Aorta (tissue), 5 donors: Measurements from ENCODE around the gene TSACC. TPM values are rescaled to one million over a fixed set of nuclear protein-coding genes. Genes with fewer than 3 reads are reported as not detected.
"Not testable (repeated sequence)": the region's sequence is repeated elsewhere in the genome, so short reads cannot be mapped to it uniquely, and the experiment has no call there.

Experiments
- ATAC-seq: fragments of 200-7000 bp; cut with Tn5 transposase; one replicate; pipeline ENCODE4 v1.9.1; 2022; ENCODE audit warnings: moderate library complexity; ENCODE audit not compliant: low FRiP score
- DNase-seq, 2 donors: peaks; one replicate each; pipeline ENCODE4 v3.0.0-alpha.2; 2020
- H3K27ac ChIP-seq, 2 donors: one replicate each; pipeline ENCODE4 v1.5.1; 2013; ENCODE audit warnings: low read length in 2 of 2, mild to moderate bottlenecking in 2 of 2, moderate library complexity in 2 of 2, control low read depth in 1 of 2, inconsistent platforms in 1 of 2, low read depth in 1 of 2
- H3K27me3 ChIP-seq, 2 donors: one replicate each; pipeline ENCODE4 v1.6.1; 2013; ENCODE audit warnings: control low read depth in 1 of 2, low read length in 1 of 2, mild to moderate bottlenecking in 1 of 2, moderate library complexity in 1 of 2; ENCODE audit not compliant: insufficient read depth in 2 of 2, control insufficient read depth in 1 of 2
- H3K36me3 ChIP-seq, 2 donors: one replicate each; pipeline ENCODE4 v1.6.1; 2013; ENCODE audit warnings: control low read depth in 1 of 2, low read length in 1 of 2, mild to moderate bottlenecking in 1 of 2; ENCODE audit not compliant: insufficient read depth in 2 of 2, control insufficient read depth in 1 of 2
- H3K4me1 ChIP-seq, 2 donors: one replicate each; pipeline ENCODE4 v1.6.1; 2013; ENCODE audit warnings: low read length in 2 of 2, control low read depth in 1 of 2, mild to moderate bottlenecking in 1 of 2, moderate library complexity in 1 of 2; ENCODE audit not compliant: insufficient read depth in 2 of 2, control insufficient read depth in 1 of 2
- H3K4me3 ChIP-seq, 2 donors: one replicate each; pipeline ENCODE4 v1.5.1; 2013; ENCODE audit warnings: low read length in 2 of 2, control low read depth in 1 of 2, mild to moderate bottlenecking in 1 of 2
- H3K9me3 ChIP-seq: one replicate; pipeline ENCODE4 v1.6.1; 2013; ENCODE audit warnings: mild to moderate bottlenecking, low read length; ENCODE audit not compliant: control insufficient read depth
- WGBS, 2 donors: extraction: QIAGEN DNeasy Blood & Tissue Kit; methylation state at CpG; one replicate each; pipeline ENCODE4 v1.1.7; 2013; 5-methylcytosine and 5-hydroxymethylcytosine counted together
- intact Hi-C, 2 donors: fragments of 100-400 bp; cut with DNase I; formaldehyde crosslinking; loops; one replicate each; pipeline versions ENCODE4 v1.14.2 to v1.15.0; 2022
- polyA plus RNA-seq, 2 donors: library from polyadenylated mRNA; stranded (reverse); fragments of 200-250 nt; gene quantifications; one replicate each; pipeline ENCODE4 v1.2.3, GENCODE V29; 2013
- total RNA-seq, 2 donors: library from RNA; stranded (reverse); fragmentation: NEBNext Ultra II Directional; extraction: Animal tissue kit (Norgen Biotek cat#: 25700); gene quantifications; one replicate each; pipeline ENCODE4 v1.2.1, GENCODE V29; 2021
- donor health status: healthy with polysubstance abuse.
- donor health status: Bipolar disorder and iron deficiency.
- donor health status: DM: no; HTN: no; CAD: no.
- donor health status: DM: no; HTN: no; CAD: no.
- donor health status: DM: yes; HTN: yes; CAD: no.

TSACC gene
- total and polyA plus RNA-seq, 4 donors: not detected

- H3K27me3 ChIP-seq: no peaks in the 10 kb centered on the region
- peak overlapping the region; percentile 22 to 81 for H3K4me3 ChIP-seq
- no peaks in the 10 kb centered on the region for H3K36me3 ChIP-seq
- intact Hi-C loops: no loop called here
- WGBS, 2 donors: 0% methylated on average over 14 of the region's 14 CpGs
- H3K27ac ChIP-seq: no peak overlapping the region
- H3K9me3 ChIP-seq: no peaks in the 10 kb centered on the region
- peak; percentile 63 for ATAC-seq
- no peak for DNase-seq
- peaks cover 0 to 9% of the 10 kb centered on the region in 2 donors for H3K4me1 ChIP-seq
Observed at GRCh38 chr1:156337888-156338179, 492 bp upstream of the TSACC start.

GRCh38 chr1:156342166-156342955, 4.0 kb downstream of the TSACC start:
- ATAC-seq (no peak), DNase-seq (no peak)
- H3K36me3 ChIP-seq: no peaks in the 10 kb centered on the region
- no peak overlapping the region for H3K27ac ChIP-seq
- no peak overlapping the region for H3K4me3 ChIP-seq
- H3K9me3 ChIP-seq: no peaks in the 10 kb centered on the region
- WGBS, 2 donors: 78 to 89% methylated on average over 1 of the region's 1 CpG
- H3K4me1 ChIP-seq: no peaks in the 10 kb centered on the region
- intact Hi-C loops: no loop called here
- no peaks in the 10 kb centered on the region for H3K27me3 ChIP-seq

GRCh38 chr1:156344409-156344808, 6.1 kb downstream of the TSACC start:
- ATAC-seq: no peak
- no peaks in the 10 kb centered on the region for H3K4me1 ChIP-seq
- H3K4me3 ChIP-seq: no peak overlapping the region
- no peaks in the 10 kb centered on the region for H3K27me3 ChIP-seq
- intact Hi-C loops: no loop called here
- 83 to 86% methylated on average over 3 of the region's 3 CpGs for WGBS, 2 donors
- no peak overlapping the region for H3K27ac ChIP-seq
- no peaks in the 10 kb centered on the region for H3K36me3 ChIP-seq
- H3K9me3 ChIP-seq: no peaks in the 10 kb centered on the region
- no peak for DNase-seq

- H3K4me1 ChIP-seq, intact Hi-C loops, H3K27me3 ChIP-seq, H3K4me3 ChIP-seq, ATAC-seq, H3K27ac ChIP-seq, H3K36me3 ChIP-seq, H3K9me3 ChIP-seq, DNase-seq: not testable (repeated sequence)
- 78 to 88% methylated on average over 2 of the region's 2 CpGs for WGBS, 2 donors
Observed at GRCh38 chr1:156346035-156346434, 7.7 kb downstream of the TSACC start.

- WGBS, 2 donors: 29 to 37% methylated on average over 2 of the region's 2 CpGs
- H3K4me3 ChIP-seq: no peak overlapping the region
Observed at GRCh38 chr1:156346636-156347035, 8.3 kb downstream of the TSACC start.

GRCh38 chr1:156347331-156347730, 9.0 kb downstream of the TSACC start:
- Histone ChIP-seq H3K4me3 (no peak overlapping the region), H3K36me3 (no peaks in the 10 kb centered on the region), H3K9me3 (no peaks in the 10 kb centered on the region), H3K27me3 (no peaks in the 10 kb centered on the region), H3K4me1 (no peaks in the 10 kb centered on the region), H3K27ac (no peak overlapping the region)
- intact Hi-C loops: no loop called here
- ATAC-seq (no peak), DNase-seq (no peak)
- 53 to 67% methylated on average over 4 of the region's 4 CpGs for WGBS, 2 donors

More at GRCh38 chr1:156346636-156347035, 8.3 kb downstream of the TSACC start:
- no peaks in the 10 kb centered on the region for H3K4me1 ChIP-seq
- ATAC-seq (no peak), DNase-seq (no peak)
- no peak overlapping the region for H3K27ac ChIP-seq
- no peaks in the 10 kb centered on the region for H3K9me3 ChIP-seq
- intact Hi-C loops: no loop called here
- no peaks in the 10 kb centered on the region for H3K36me3 ChIP-seq
- H3K27me3 ChIP-seq: no peaks in the 10 kb centered on the region

- H3K27ac ChIP-seq, H3K4me3 ChIP-seq, H3K36me3 ChIP-seq, H3K4me1 ChIP-seq, ATAC-seq, intact Hi-C loops, H3K27me3 ChIP-seq, H3K9me3 ChIP-seq, DNase-seq: not testable (repeated sequence)
- 89 to 92% methylated on average over 13 of the region's 13 CpGs for WGBS, 2 donors
Observed at GRCh38 chr1:156352481-156352880, 14.2 kb downstream of the TSACC start.

GRCh38 chr1:156356262-156356874, 18.0 kb downstream of the TSACC start:
- no peak overlapping the region for H3K4me3 ChIP-seq
- intact Hi-C loops: no loop called here
- H3K9me3 ChIP-seq: no peaks in the 10 kb centered on the region
- H3K27me3 ChIP-seq: no peaks in the 10 kb centered on the region
- H3K36me3 ChIP-seq: no peaks in the 10 kb centered on the region
- H3K4me1 ChIP-seq: no peaks in the 10 kb centered on the region
- no peak for DNase-seq
- ATAC-seq: no peak
- no peak overlapping the region for H3K27ac ChIP-seq
- WGBS, 2 donors: 39 to 45% methylated on average over 6 of the region's 6 CpGs

- no peaks in the 10 kb centered on the region for H3K36me3 ChIP-seq
- DNase-seq (no peak), ATAC-seq (peak; percentile 70)
- intact Hi-C loops: no loop called here
- no peaks in the 10 kb centered on the region for H3K9me3 ChIP-seq
- H3K27ac ChIP-seq: no peak overlapping the region
- WGBS, 2 donors: 8 to 9% methylated on average over 22 of the region's 22 CpGs
- H3K27me3 ChIP-seq: no peaks in the 10 kb centered on the region
- no peaks in the 10 kb centered on the region for H3K4me1 ChIP-seq
- H3K4me3 ChIP-seq: no peak overlapping the region
Observed at GRCh38 chr1:156356875-156357534, 18.7 kb downstream of the TSACC start.
